GM18517 (cell line): ENCODE results near the gene BIN2.
"Not testable (repeated sequence)": the region's sequence is repeated elsewhere in the genome, so short reads cannot be mapped to it uniquely, and the experiment has no call there.

Source experiments
- ATAC-seq: cut with Tn5 transposase; IDR thresholded peaks from one replicate; pipeline ENCODE4 v1.9.1; 2021; ENCODE audit warnings: mild to moderate bottlenecking, moderate library complexity; ENCODE audit not compliant: unreplicated experiment

BIN2 gene

GRCh38 chr12:51318057-51318806, 5.7 kb downstream of the BIN2 start:
- not testable (repeated sequence) for ATAC-seq

- no peak for ATAC-seq
Observed at GRCh38 chr12:51311389-51311788, 12.6 kb downstream of the BIN2 start.

GRCh38 chr12:51307655-51308593, 16.1 kb downstream of the BIN2 start:
- ATAC-seq = no peak

- no peak for ATAC-seq
Observed at GRCh38 chr12:51306507-51306906, 17.5 kb downstream of the BIN2 start.

- ATAC-seq = not testable (repeated sequence)
Observed at GRCh38 chr12:51300768-51301167, 23.2 kb downstream of the BIN2 start.

GRCh38 chr12:51295651-51296050, 28.3 kb downstream of the BIN2 start:
- ATAC-seq = no peak

- ATAC-seq = not testable (repeated sequence)
Observed at GRCh38 chr12:51294097-51294496, 29.9 kb downstream of the BIN2 start.

- ATAC-seq = no peak
Observed at GRCh38 chr12:51293696-51294095, 30.3 kb downstream of the BIN2 start.

- not testable (repeated sequence) for ATAC-seq
Observed at GRCh38 chr12:51291603-51292513, 32.1 kb downstream of the BIN2 start.

GRCh38 chr12:51285843-51286242, 38.1 kb downstream of the BIN2 start:
- ATAC-seq = no peak

- ATAC-seq = no peak
Observed at GRCh38 chr12:51281202-51281924, 42.6 kb downstream of the BIN2 start.

- ATAC-seq = no peak
Observed at GRCh38 chr12:51275088-51275487, 48.9 kb downstream of the BIN2 start.

GRCh38 chr12:51272810-51273209, 51.2 kb downstream of the BIN2 start:
- not testable (repeated sequence) for ATAC-seq

GRCh38 chr12:51270951-51271518, 52.9 kb downstream of the BIN2 start:
- no peak for ATAC-seq

GRCh38 chr12:51270067-51270950, 53.7 kb downstream of the BIN2 start, which contains the start of gene SMAGP:
Gene SMAGP (minus strand): TSS chr12:51270415. CDS start chr12:51269278, 1,137 bp downstream.
- ATAC-seq = peak; percentile 40

GRCh38 chr12:51269174-51270066, 54.6 kb downstream of the BIN2 start:
- peak; percentile 20 for ATAC-seq

- peak; percentile 74 for ATAC-seq
Observed at GRCh38 chr12:51265024-51265423, 59.0 kb downstream of the BIN2 start.

GRCh38 chr12:51264297-51264696, 59.7 kb downstream of the BIN2 start:
- no peak for ATAC-seq
